Left ventricle myocardium inferior (tissue), 1 donor: Measurements from ENCODE around the gene OPN4. TPM values are rescaled to one million over a fixed set of nuclear protein-coding genes. Genes with fewer than 3 reads are reported as not detected.

Experiments
- DNase-seq: peaks from one replicate; pipeline ENCODE4 v3.0.0-alpha.2; 2020
- H3K27ac ChIP-seq: fragments of 200-600 bp; replicated peaks from 2 replicates; pipeline ENCODE4 v1.8.0; 2021
- H3K27me3 ChIP-seq: fragments of 200-600 bp; 2 replicates; pipeline ENCODE4 v1.8.0; 2021; ENCODE audit warnings: low read depth
- H3K36me3 ChIP-seq: fragments of 200-600 bp; 2 replicates; pipeline ENCODE4 v1.8.0; 2021
- H3K4me1 ChIP-seq: fragments of 200-600 bp; 2 replicates; pipeline ENCODE4 v1.8.0; 2021
- H3K4me3 ChIP-seq: fragments of 200-600 bp; 2 replicates; pipeline ENCODE4 v1.8.0; 2021; ENCODE audit warnings: mild to moderate bottlenecking, moderate library complexity
- H3K9me3 ChIP-seq: fragments of 200-600 bp; replicated peaks from 2 replicates; pipeline ENCODE4 v1.8.0; 2021
- intact Hi-C: fragments of 100-400 bp; cut with micrococcal nuclease; formaldehyde crosslinking; loops from one replicate; pipeline ENCODE4 v1.11.0; 2022
- total RNA-seq: library from RNA; stranded (reverse); fragmentation: NEBNext Ultra II Directional; extraction: Animal tissue kit (Norgen Biotek cat#: 25700); gene quantifications from one replicate; pipeline ENCODE4 v1.2.1, GENCODE V29; 2021
- TF ChIP-seq, protein P1 (sequence below): fragments of 200-600 bp; IDR thresholded peaks from 2 replicates; pipeline ENCODE4 v1.8.0; 2021; ENCODE audit warnings: antibody characterized with exemption, mild to moderate bottlenecking, borderline replicate concordance
- donor health status: DM: no; HTN: yes; CAD: no; lungs with severe emphysema.

The OPN4 gene
- total RNA-seq, 1 donor from 2014 or later: 0.25 TPM

DNA sequence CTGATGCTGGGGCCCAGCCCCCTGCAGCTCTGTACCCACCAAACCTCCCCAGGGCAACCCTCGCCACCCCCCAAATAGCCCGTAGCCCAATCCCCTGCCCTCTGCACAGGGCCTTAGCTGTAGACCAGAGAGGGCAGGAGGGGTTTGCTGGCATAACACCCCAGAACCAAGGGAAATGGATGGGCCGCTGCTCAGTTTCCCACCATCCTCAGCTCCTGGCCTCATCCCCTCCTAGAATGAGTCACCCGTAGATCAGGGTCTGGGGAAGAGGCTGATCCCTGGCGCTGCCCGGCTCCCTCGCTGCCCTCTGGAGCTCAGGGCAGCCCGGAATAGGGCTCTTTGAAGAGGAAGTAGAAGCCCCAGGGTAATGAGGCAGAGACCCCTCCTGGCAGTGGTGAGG is 45.2 kb downstream of the OPN4 start:
- H3K4me1 ChIP-seq: peaks cover 36% of the 10 kb centered on the region
- H3K36me3 ChIP-seq: peaks cover 67% of the 10 kb centered on the region
- peak overlapping the region; percentile 59 for H3K27ac ChIP-seq
- no peaks in the 10 kb centered on the region for H3K9me3 ChIP-seq
- no peaks in the 10 kb centered on the region for H3K27me3 ChIP-seq
- TF ChIP-seq, protein P1, sequence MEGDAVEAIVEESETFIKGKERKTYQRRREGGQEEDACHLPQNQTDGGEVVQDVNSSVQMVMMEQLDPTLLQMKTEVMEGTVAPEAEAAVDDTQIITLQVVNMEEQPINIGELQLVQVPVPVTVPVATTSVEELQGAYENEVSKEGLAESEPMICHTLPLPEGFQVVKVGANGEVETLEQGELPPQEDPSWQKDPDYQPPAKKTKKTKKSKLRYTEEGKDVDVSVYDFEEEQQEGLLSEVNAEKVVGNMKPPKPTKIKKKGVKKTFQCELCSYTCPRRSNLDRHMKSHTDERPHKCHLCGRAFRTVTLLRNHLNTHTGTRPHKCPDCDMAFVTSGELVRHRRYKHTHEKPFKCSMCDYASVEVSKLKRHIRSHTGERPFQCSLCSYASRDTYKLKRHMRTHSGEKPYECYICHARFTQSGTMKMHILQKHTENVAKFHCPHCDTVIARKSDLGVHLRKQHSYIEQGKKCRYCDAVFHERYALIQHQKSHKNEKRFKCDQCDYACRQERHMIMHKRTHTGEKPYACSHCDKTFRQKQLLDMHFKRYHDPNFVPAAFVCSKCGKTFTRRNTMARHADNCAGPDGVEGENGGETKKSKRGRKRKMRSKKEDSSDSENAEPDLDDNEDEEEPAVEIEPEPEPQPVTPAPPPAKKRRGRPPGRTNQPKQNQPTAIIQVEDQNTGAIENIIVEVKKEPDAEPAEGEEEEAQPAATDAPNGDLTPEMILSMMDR: no peak
- no peak overlapping the region for H3K4me3 ChIP-seq
- intact Hi-C loops: no loop called here
- no peak for DNase-seq

DNA sequence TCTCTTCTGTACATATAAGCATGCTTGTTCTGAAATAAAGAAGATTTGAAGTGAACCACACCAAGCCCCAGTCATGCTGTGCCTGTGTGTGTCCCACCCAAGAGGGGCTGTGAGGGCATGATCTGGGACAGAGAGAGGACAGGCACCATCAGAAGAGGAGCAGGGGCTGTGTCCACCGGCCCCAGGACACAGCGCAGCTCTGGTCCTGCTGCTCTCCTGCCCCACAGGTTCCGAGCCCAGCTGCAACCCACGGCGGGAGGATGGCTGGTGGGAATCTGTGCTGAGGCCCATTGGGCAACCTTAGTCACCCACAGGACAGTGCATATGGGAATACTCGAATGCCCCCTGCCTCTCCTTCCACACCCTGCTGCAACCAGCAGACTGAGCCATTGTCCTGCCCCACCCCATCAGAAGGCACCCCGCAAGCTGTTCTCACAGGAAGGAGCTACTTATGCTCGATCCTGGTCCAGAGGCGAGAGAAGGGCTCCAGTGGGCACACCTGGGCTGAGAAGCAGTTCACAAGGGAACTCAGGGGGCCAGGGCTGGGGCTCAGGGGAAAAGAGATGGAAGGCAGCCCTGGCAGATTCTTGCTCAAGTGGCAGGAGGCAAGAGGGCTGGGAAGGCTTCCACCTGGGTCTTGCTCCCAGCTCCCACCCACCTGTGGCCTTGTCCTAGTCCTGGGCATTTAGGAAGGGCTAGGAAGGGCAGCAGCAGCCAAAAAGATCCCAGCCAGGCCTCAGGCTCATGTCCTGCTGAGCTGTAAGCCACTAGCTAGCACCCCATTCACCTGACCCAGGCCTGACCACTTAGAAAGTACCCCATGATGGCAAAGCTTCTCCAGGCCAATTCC is 45.9 kb downstream of the OPN4 start:
- H3K9me3 ChIP-seq: no peaks in the 10 kb centered on the region
- TF ChIP-seq, protein P1: no peak
- peak overlapping the region; percentile 59 for H3K27ac ChIP-seq
- H3K36me3 ChIP-seq: peaks cover 62% of the 10 kb centered on the region
- no peak overlapping the region for H3K4me3 ChIP-seq
- intact Hi-C loops: loop anchor here (10.0 kb wide), 1 partner anchor 205 kb away; no protein-coding TSS in a partner anchor
- H3K4me1 ChIP-seq: peaks cover 36% of the 10 kb centered on the region
- peaks cover under 1% of the 10 kb centered on the region for H3K27me3 ChIP-seq
- no peak for DNase-seq

DNA sequence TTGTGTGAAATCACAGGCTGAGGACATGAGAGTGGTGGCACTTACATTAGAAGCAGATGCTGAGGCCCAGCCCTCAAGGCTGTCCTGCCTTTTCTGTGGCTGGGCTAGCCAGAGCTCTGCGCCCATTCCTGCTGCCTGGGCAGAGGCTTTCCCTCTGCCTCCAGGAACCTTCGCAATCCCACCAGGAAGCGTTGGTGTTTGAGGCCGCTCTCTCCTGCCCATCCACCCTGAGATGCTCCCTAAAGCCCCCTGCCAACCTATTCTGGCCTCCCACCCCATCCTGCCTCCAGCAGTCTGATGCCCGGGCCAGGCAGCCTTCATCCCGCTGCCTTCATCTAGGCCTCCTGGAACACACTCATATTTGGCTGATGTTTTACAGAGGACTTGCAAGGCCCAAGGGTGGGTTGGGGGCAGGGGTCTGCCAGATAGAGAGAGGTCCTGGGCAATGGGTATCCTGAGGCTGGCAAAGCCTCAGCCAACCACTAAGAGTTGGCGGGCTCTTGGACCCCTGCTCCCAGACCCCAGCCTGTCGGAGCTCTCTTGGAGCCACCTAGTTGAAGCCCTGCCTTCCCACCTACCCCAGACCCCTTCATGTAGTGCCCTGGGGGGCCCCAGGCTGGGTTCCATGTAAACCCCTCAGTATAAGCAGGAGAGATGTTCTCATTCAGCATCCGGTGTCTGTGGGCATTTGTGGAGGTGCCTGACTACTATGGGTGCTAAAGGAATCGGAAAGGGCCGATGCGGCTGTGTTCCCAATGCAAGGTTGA is 46.7 kb downstream of the OPN4 start:
- H3K36me3 ChIP-seq: peaks cover 54% of the 10 kb centered on the region
- peaks cover 36% of the 10 kb centered on the region for H3K4me1 ChIP-seq
- DNase-seq: no peak
- TF ChIP-seq, protein P1: no peak
- H3K4me3 ChIP-seq: no peak overlapping the region
- peaks cover 7% of the 10 kb centered on the region for H3K27me3 ChIP-seq
- no peaks in the 10 kb centered on the region for H3K9me3 ChIP-seq
- intact Hi-C loops: loop anchor here (10.0 kb wide), 1 partner anchor 204 kb away; no protein-coding TSS in a partner anchor
- peak overlapping the region; percentile 59 for H3K27ac ChIP-seq

DNA sequence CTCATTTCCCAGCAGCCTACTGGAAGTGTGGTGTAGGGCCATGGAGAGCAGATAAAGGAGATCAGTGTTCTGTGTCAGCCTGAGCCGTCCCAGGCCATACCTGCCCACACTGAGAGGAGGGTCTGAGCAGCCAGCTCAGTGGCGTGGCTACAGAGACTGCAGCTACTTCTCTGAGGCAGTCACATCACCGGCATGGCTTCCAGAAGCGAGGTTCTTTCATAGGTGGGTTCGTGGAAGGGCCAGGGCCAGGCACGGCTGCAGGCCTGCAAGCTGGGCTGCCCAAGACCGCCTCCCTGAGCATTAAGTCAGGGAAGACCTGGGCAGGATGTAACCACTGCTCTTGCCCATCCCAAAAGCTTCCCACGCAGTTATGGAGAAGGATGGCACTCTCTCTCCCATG is 48.8 kb downstream of the OPN4 start:
- TF ChIP-seq, protein P1: no peak
- peak overlapping the region; percentile 46 for H3K27ac ChIP-seq
- peaks cover 23% of the 10 kb centered on the region for H3K27me3 ChIP-seq
- peaks cover 53% of the 10 kb centered on the region for H3K36me3 ChIP-seq
- no peak overlapping the region for H3K4me3 ChIP-seq
- H3K4me1 ChIP-seq: peaks cover 47% of the 10 kb centered on the region
- intact Hi-C loops: loop anchor here (10.0 kb wide), 1 partner anchor 202 kb away; no protein-coding TSS in a partner anchor
- no peaks in the 10 kb centered on the region for H3K9me3 ChIP-seq
- no peak for DNase-seq

DNA sequence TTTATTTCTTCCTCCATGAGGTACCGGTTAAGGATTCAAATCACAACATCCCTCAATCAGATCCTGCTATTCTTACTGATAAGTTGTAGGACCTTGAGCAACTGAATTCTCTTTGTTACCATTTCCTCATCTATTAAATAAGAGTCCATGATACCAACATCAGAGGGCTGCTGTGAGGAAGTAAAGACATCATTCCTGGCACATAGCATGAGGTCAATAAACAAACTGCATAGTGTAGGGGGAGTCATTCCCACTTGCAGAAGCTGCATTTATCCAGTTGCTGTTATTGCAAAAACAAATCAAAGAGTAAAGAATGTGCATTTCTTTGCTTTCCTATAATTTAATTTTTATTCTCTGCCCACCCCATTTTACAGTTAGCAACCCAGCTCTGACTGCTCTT is 50.8 kb downstream of the OPN4 start:
- Histone ChIP-seq H3K4me1 (peaks cover 61% of the 10 kb centered on the region), H3K9me3 (no peaks in the 10 kb centered on the region), H3K27me3 (peaks cover 31% of the 10 kb centered on the region), H3K4me3 (no peak overlapping the region), H3K27ac (peak overlapping the region; percentile 65), H3K36me3 (peaks cover 38% of the 10 kb centered on the region)
- intact Hi-C loops: loop anchor here (10.0 kb wide), 1 partner anchor 200 kb away; no protein-coding TSS in a partner anchor
- no peak for DNase-seq
- TF ChIP-seq, protein P1: no peak
